HEK293 (cell line): Measurements from ENCODE around the gene MCHR1.

Experiments
- ATF2 ChIP-seq: fragments of 450-650 bp; formaldehyde crosslinking; IDR thresholded peaks from 2 replicates; pipeline ENCODE4 v1.5.1; 2016; ENCODE audit warnings: missing biosample characterization, missing genetic modification characterization, low read depth
- BCL11B ChIP-seq: fragments of 450-650 bp; formaldehyde crosslinking; IDR thresholded peaks from 2 replicates; pipeline ENCODE4 v1.5.1; 2016; ENCODE audit warnings: low read depth, missing biosample characterization, missing genetic modification characterization
- GFI1B ChIP-seq: fragments of 450-650 bp; formaldehyde crosslinking; IDR thresholded peaks from 2 replicates; pipeline ENCODE4 v1.5.1; 2016; ENCODE audit warnings: missing biosample characterization, missing genetic modification characterization
- GLI2 ChIP-seq: fragments of 450-650 bp; formaldehyde crosslinking; IDR thresholded peaks from 2 replicates; pipeline ENCODE4; 2017; ENCODE audit warnings: missing biosample characterization, missing genetic modification characterization, low read depth, borderline replicate concordance
- ZBTB10 ChIP-seq: fragments of 450-650 bp; formaldehyde crosslinking; IDR thresholded peaks from 2 replicates; pipeline ENCODE4 v1.5.1; 2016; ENCODE audit warnings: missing biosample characterization, missing genetic modification characterization
- ZFHX2 ChIP-seq: fragments of 450-650 bp; formaldehyde crosslinking; conservative IDR thresholded peaks from 2 replicates; pipeline ENCODE4 v1.5.1; 2016; ENCODE audit warnings: missing biosample characterization, missing genetic modification characterization
- ZFP3 ChIP-seq: fragments of 450-650 bp; formaldehyde crosslinking; IDR thresholded peaks from 2 replicates; pipeline ENCODE4 v1.5.1; 2016; ENCODE audit warnings: low read depth, missing biosample characterization, missing genetic modification characterization
- ZFP41 ChIP-seq: fragments of 450-650 bp; formaldehyde crosslinking; IDR thresholded peaks from 2 replicates; pipeline ENCODE4 v1.5.1; 2016; ENCODE audit warnings: missing biosample characterization, missing genetic modification characterization, borderline replicate concordance
- ZNF169 ChIP-seq: fragments of 450-650 bp; formaldehyde crosslinking; IDR thresholded peaks from 2 replicates; pipeline ENCODE4 v1.5.1; 2016; ENCODE audit warnings: missing biosample characterization, missing genetic modification characterization
- ZNF18 ChIP-seq: fragments of 450-650 bp; formaldehyde crosslinking; IDR thresholded peaks from 2 replicates; pipeline ENCODE4 v1.5.1; 2016; ENCODE audit warnings: missing biosample characterization, missing genetic modification characterization
- ZNF239 ChIP-seq: fragments of 450-650 bp; formaldehyde crosslinking; IDR thresholded peaks from 2 replicates; pipeline ENCODE4 v1.5.1; 2016; ENCODE audit warnings: missing biosample characterization, missing genetic modification characterization
- ZNF24 ChIP-seq: fragments of 450-650 bp; formaldehyde crosslinking; IDR thresholded peaks from 2 replicates; pipeline ENCODE4 v1.5.1; 2016; ENCODE audit warnings: missing biosample characterization, missing genetic modification characterization
- ZNF266 ChIP-seq: fragments of 450-650 bp; formaldehyde crosslinking; IDR thresholded peaks from 2 replicates; pipeline ENCODE4 v1.5.1; 2016; ENCODE audit warnings: missing biosample characterization, missing genetic modification characterization, low read depth
- ZNF302 ChIP-seq: fragments of 450-650 bp; formaldehyde crosslinking; IDR thresholded peaks from 2 replicates; pipeline ENCODE4 v1.5.1; 2016; ENCODE audit warnings: missing biosample characterization, missing genetic modification characterization, low read depth
- ZNF311 ChIP-seq: fragments of 450-650 bp; formaldehyde crosslinking; IDR thresholded peaks from 2 replicates; pipeline ENCODE4 v1.5.1; 2017; ENCODE audit warnings: missing biosample characterization, missing genetic modification characterization, borderline replicate concordance
- ZNF335 ChIP-seq: fragments of 450-650 bp; formaldehyde crosslinking; conservative IDR thresholded peaks from 2 replicates; pipeline ENCODE4 v1.5.1; 2016; ENCODE audit warnings: missing biosample characterization, missing genetic modification characterization
- ZNF366 ChIP-seq: fragments of 450-650 bp; formaldehyde crosslinking; conservative IDR thresholded peaks from 2 replicates; pipeline ENCODE4 v1.5.1; 2016; ENCODE audit warnings: missing biosample characterization, missing genetic modification characterization
- ZNF488 ChIP-seq: fragments of 450-650 bp; formaldehyde crosslinking; IDR thresholded peaks from 2 replicates; pipeline ENCODE4 v1.5.1; 2016; ENCODE audit warnings: missing biosample characterization, missing genetic modification characterization
- ZNF549 ChIP-seq: fragments of 450-650 bp; IDR thresholded peaks from 2 replicates; pipeline ENCODE4 v1.5.1; 2018; ENCODE audit warnings: missing biosample characterization, missing genetic modification characterization, mild to moderate bottlenecking, inconsistent platforms, moderate library complexity
- ZNF555 ChIP-seq: fragments of 450-650 bp; formaldehyde crosslinking; conservative IDR thresholded peaks from 2 replicates; pipeline ENCODE4 v1.5.1; 2017; ENCODE audit warnings: missing biosample characterization, mild to moderate bottlenecking, missing genetic modification characterization, inconsistent platforms
- ZNF571 ChIP-seq: fragments of 450-650 bp; formaldehyde crosslinking; IDR thresholded peaks from 2 replicates; pipeline ENCODE4 v1.5.0; 2017; ENCODE audit warnings: missing biosample characterization, missing genetic modification characterization
- ZNF624 ChIP-seq: fragments of 450-650 bp; formaldehyde crosslinking; IDR thresholded peaks from 2 replicates; pipeline ENCODE4 v1.5.1; 2017; ENCODE audit warnings: missing biosample characterization, missing genetic modification characterization
- ZNF670 ChIP-seq: fragments of 450-650 bp; formaldehyde crosslinking; IDR thresholded peaks from 2 replicates; pipeline ENCODE4 v1.5.1; 2016; ENCODE audit warnings: missing biosample characterization, missing genetic modification characterization, low read depth
- ZNF76 ChIP-seq: fragments of 450-650 bp; formaldehyde crosslinking; IDR thresholded peaks from 2 replicates; pipeline ENCODE4; 2016; ENCODE audit warnings: low read depth, missing biosample characterization, missing genetic modification characterization, borderline replicate concordance
- ZNF768 ChIP-seq: fragments of 450-650 bp; formaldehyde crosslinking; IDR thresholded peaks from 2 replicates; pipeline ENCODE4 v1.5.1; 2018; ENCODE audit warnings: missing biosample characterization, mild to moderate bottlenecking, missing genetic modification characterization
- TF ChIP-seq, protein P1 (sequence below): sonication (generic); formaldehyde crosslinking; IDR thresholded peaks from 2 replicates; pipeline ENCODE4 v1.8.1; 2022; ENCODE audit warnings: mild to moderate bottlenecking, moderate library complexity, missing genetic modification reagents
- TF ChIP-seq, protein P2 (sequence below): fragments of 450-650 bp; formaldehyde crosslinking; IDR thresholded peaks from 2 replicates; pipeline ENCODE4 v1.5.1; 2016; ENCODE audit warnings: missing biosample characterization, missing genetic modification characterization
- TF ChIP-seq, protein P3 (sequence below): fragments of 450-650 bp; formaldehyde crosslinking; IDR thresholded peaks from 2 replicates; pipeline ENCODE4 v1.5.1; 2016; ENCODE audit warnings: missing biosample characterization, missing genetic modification characterization

The MCHR1 gene

DNA sequence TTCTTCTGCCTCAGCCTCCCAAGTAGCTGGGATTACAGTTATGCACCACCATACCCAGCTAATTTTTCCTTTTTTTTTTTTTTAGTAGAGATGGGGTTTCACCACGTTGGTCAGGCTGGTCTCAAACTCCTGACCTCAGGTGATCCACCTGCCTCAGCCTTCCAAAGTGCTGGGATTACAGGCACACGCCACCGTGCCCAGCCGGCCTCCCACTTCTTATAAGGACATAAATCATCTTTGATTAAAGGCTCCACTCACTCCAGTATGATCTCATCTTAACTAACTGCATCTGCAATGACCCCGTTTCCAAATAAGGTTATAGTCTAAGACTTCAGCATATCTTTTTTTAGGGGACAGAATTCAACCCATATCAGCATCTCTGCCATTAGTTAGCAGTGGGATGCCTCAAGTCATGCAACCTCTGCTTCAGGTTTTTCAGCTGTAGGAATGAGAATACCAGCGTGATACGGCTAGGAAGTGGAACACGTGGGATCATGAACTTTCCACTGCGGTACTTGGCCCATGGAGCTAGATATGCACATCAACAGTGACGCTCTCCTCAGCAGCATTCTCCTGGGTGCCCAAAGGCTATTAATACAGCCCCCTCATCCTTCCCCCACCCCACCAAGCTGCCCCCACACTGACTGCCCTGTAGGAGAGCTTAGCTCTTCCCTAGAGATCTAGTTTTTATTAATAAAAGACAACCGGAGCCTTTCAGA, 41.4 kb downstream of the MCHR1 start (continued):
- TF ChIP-seq BCL11B (peak; percentile 51; the same call in 1 of the 2 replicates), ZNF571 (no peak), ZNF24 (peak; percentile 77), ZNF266 (tag by site-specific recombination) (no peak), ATF2 (tag by site-specific recombination) (peak; percentile 70), ZNF302 (no peak), ZNF335 (tag by site-specific recombination) (0 out of 2 replicates have a peak, but pooled peaks have one; percentile 33), ZFHX2 (peak; percentile 71), ZNF76 (tag by site-specific recombination) (0 out of 2 replicates have a peak, but pooled peaks have one; percentile 26), ZNF549 (no peak), GLI2 (tag by site-specific recombination) (no peak), ZNF624 (tag by site-specific recombination) (no peak), ZNF169 (tag by site-specific recombination) (no peak), ZNF311 (tag by site-specific recombination) (no peak), ZNF239 (tag by site-specific recombination) (no peak), GFI1B (no peak), ZFP3 (tag by site-specific recombination) (no peak), ZNF555 (tag by site-specific recombination) (no peak), ZNF18 (tag by site-specific recombination) (0 out of 2 replicates have a peak, but pooled peaks have one; percentile 28), ZFP41 (tag by site-specific recombination) (no peak), ZNF670 (no peak), ZNF768 (tag by site-specific recombination) (no peak), ZNF488 (tag by site-specific recombination) (no peak), ZBTB10 (tag by site-specific recombination) (no peak), ZNF366 (0 out of 2 replicates have a peak, but pooled peaks have one; percentile 45)
- TF ChIP-seq, protein P1, sequence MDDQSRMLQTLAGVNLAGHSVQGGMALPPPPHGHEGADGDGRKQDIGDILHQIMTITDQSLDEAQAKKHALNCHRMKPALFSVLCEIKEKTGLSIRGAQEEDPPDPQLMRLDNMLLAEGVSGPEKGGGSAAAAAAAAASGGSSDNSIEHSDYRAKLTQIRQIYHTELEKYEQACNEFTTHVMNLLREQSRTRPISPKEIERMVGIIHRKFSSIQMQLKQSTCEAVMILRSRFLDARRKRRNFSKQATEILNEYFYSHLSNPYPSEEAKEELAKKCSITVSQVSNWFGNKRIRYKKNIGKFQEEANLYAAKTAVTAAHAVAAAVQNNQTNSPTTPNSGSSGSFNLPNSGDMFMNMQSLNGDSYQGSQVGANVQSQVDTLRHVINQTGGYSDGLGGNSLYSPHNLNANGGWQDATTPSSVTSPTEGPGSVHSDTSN: no peak
- TF ChIP-seq, protein P2, sequence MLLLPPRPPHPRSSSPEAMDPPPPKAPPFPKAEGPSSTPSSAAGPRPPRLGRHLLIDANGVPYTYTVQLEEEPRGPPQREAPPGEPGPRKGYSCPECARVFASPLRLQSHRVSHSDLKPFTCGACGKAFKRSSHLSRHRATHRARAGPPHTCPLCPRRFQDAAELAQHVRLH (tag by site-specific recombination): no peak
- TF ChIP-seq, protein P3, sequence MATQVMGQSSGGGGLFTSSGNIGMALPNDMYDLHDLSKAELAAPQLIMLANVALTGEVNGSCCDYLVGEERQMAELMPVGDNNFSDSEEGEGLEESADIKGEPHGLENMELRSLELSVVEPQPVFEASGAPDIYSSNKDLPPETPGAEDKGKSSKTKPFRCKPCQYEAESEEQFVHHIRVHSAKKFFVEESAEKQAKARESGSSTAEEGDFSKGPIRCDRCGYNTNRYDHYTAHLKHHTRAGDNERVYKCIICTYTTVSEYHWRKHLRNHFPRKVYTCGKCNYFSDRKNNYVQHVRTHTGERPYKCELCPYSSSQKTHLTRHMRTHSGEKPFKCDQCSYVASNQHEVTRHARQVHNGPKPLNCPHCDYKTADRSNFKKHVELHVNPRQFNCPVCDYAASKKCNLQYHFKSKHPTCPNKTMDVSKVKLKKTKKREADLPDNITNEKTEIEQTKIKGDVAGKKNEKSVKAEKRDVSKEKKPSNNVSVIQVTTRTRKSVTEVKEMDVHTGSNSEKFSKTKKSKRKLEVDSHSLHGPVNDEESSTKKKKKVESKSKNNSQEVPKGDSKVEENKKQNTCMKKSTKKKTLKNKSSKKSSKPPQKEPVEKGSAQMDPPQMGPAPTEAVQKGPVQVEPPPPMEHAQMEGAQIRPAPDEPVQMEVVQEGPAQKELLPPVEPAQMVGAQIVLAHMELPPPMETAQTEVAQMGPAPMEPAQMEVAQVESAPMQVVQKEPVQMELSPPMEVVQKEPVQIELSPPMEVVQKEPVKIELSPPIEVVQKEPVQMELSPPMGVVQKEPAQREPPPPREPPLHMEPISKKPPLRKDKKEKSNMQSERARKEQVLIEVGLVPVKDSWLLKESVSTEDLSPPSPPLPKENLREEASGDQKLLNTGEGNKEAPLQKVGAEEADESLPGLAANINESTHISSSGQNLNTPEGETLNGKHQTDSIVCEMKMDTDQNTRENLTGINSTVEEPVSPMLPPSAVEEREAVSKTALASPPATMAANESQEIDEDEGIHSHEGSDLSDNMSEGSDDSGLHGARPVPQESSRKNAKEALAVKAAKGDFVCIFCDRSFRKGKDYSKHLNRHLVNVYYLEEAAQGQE (tag by site-specific recombination): no peak
